H1 (cell line): ENCODE measurements around the gene ADGRE2. TPM values are rescaled to one million over a fixed set of nuclear protein-coding genes. Genes with fewer than 3 reads are reported as not detected.

Source experiments
- RBBP5 ChIP-seq: IDR thresholded peaks from 2 replicates; pipeline ENCODE4 v1.7.1; 2012; ENCODE audit warnings: low read depth, mild to moderate bottlenecking, inconsistent platforms, low read length, moderate library complexity, borderline replicate concordance
- RNF2 ChIP-seq: fragments of 200-900, 300-1000 bp; sonication (generic); IDR thresholded peaks from 2 replicates; pipeline ENCODE4 v1.7.1; 2016; ENCODE audit warnings: borderline replicate concordance, low read depth, mild to moderate bottlenecking, antibody characterized with exemption, low read length; ENCODE audit not compliant: poor library complexity, severe bottlenecking; ENCODE audit errors: missing control alignments
- RXRA ChIP-seq: IDR thresholded peaks from 2 replicates; pipeline ENCODE4 v1.6.1; 2011; ENCODE audit warnings: low read depth, mild to moderate bottlenecking, low read length, moderate library complexity; ENCODE audit not compliant: insufficient read depth
- SAP30 ChIP-seq: fragments of 300-600 bp; sonication (generic); IDR thresholded peaks from 2 replicates; pipeline ENCODE4 v1.7.1; 2012; ENCODE audit warnings: low read length, moderate library complexity, mild to moderate bottlenecking, inconsistent platforms; ENCODE audit not compliant: insufficient read depth, insufficient replicate concordance
- polyA plus RNA-seq, 7 experiments: library from polyadenylated mRNA; depleted of rRNA in 3 of 7; stranded (reverse) in 5 of 7; unstranded in 2 of 7; fragments of >200 nt in 5 of 7; fragments of 200-250 nt in 2 of 7; gene quantifications; 1 replicate in 5 of 7; 2 replicates in 1 of 7; 4 replicates in 1 of 7; pipeline versions ENCODE4 v1.2.1 to v1.2.3, GENCODE V29; 2011 to 2013; ENCODE audit warnings: missing spikeins in 2 of 7, mixed read lengths in 2 of 7
- total RNA-seq: library from RNA; stranded (reverse); fragmentation: NEBNext Ultra II Directional; extraction: Animal tissue kit (Norgen Biotek cat#: 25700); gene quantifications from 2 replicates; pipeline ENCODE4 v1.2.1, GENCODE V29; 2021

Gene ADGRE2
- total and polyA plus RNA-seq, 2 of the 8 experiments (the other 6 are each of a cell fraction or from before 2014, with no cell fraction given) = 2.0 to 4.5 TPM

GRCh38 chr19:14817052-14817451, 38.7 kb upstream of the ADGRE2 start (continued):
- TF ChIP-seq RXRA = no peak
- TF ChIP-seq SAP30 = no peak
- TF ChIP-seq RBBP5 = no peak
- no peak for TF ChIP-seq RNF2
